AML-193 (cell line): ENCODE results near the gene RAPGEF4.
A peak's percentile ranks its signal among the peaks of the same experiment; 100 is the strongest.

Experiments
- DNase-seq, 2 experiments: peaks; one replicate each; lab custom pipeline; 2025; lab: John Stamatoyannopoulos, UW

RAPGEF4 gene

DNA sequence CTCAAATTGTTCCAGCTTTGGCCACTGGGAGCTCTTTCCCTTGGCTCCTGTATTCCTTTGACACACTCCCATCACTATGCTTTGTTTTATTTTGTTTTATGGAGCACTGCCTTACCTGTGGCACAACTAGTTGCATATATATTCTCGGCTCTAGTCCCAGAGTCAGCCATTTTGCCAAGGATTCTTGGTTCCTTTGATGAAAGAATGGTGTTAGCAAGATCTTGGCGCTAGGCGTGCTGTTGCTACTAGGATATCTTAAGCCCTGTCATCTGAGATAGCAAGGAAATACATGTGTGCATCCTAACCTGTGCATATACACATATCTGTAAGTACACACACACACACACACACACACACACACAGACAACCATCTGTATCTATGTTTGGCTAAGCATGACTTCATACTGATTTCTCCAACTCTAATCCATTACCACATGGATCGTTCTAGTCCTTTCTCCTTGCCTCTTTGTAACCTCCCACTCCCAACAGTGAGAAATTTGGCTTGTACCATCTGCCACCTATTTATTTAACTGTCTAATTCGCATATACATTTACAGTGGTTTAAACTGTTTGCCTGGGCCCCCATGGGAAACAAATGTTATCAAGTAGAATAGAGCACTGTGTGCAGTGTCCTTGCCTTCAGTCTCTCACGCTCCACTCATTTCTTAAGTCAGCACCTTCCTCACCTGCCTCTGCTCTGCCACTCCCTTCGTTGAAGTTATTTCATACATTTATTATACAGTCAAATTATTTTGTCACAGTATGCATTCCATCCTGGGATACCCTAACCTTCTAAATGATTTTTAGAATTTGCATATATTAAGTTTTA lies 202.5 kb downstream of the RAPGEF4 start:
- DNase-seq: no peak

DNA sequence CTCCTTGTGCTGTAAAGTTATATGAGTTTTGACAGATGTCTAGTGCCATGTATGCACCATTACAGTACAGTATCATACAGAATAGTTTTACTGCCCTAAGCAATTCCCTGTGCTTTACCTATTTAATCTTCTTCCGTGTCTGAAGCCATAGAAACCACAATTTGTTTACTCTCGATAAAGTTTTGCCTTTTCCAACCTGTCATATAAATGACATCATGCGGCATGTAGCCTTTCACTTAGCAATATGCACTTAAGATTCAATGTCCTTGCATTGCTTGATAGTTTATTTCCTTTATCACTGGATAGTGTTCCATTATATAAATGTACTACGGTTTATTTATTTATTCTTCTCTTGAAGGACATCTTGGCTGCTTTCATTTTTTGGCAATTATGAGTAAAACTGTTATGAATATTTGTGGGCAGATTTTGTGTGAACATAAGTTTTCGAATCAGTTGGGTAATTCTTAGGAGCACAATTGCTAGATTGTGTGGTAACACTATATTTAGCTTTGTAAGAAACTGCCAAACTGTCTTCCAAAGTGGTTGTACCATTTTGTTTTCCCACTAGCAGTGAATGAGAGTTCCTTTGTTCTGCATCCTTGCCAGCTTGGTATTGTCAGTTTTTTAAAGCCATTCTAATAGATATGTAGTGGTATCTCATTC lies 203.2 kb downstream of the RAPGEF4 start:
- DNase-seq: no peak

DNA sequence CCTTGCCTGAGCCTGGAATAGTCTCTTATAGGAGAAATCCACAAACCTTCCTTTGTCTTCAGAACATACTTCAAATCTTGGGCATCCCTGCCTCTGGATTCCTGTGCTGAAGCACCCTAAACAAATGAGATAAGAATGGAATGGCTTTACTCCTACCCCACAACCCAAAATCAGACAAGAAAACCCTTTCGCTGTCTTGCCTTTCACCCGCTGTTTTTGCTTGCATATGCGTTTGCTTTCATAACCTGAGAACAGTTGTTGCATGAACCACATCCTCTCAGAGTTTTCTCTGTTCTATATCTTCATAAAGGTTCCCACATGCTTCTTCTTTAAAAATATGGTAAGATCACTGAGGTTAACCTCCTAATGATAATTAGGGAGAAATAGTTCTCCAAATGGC lies 207.9 kb downstream of the RAPGEF4 start:
- DNase-seq: no peak

DNA sequence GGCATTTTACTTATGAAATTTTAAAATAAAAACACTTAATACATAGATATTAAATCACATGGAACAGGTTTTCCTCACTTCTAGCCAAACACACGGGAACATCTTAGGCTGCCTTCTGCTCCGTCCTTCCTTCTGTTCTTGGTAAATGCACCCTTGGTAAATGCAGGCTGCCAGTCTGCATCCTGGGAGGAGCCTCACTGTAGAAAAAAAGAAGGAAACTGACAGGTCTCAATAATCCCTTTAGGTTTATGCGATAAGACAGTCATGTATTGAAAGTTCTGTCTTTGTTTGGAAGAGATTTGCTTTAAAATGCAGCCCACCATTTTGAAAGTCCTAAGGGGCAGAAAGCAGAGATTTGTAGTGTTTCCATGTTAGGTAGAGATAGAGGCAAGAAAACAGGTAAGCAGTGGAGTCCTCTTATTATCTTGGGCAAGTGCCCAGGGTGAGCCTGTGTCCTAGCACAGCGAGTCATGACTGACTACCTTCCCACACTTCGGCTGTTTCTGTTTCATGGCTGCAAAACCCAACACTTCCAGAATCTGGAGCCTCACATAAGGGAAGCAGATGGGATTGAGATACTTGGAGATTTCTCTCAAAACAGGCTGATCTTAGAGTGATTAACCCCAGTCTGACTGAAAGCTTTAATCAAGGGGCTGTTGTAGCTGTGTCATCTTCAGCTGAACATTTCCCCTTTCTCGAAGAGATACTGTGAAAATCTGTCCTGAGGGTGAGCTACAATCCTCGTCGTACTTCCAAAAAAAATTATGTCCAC lies 208.6 kb downstream of the RAPGEF4 start:
- DNase-seq: no peak

DNA sequence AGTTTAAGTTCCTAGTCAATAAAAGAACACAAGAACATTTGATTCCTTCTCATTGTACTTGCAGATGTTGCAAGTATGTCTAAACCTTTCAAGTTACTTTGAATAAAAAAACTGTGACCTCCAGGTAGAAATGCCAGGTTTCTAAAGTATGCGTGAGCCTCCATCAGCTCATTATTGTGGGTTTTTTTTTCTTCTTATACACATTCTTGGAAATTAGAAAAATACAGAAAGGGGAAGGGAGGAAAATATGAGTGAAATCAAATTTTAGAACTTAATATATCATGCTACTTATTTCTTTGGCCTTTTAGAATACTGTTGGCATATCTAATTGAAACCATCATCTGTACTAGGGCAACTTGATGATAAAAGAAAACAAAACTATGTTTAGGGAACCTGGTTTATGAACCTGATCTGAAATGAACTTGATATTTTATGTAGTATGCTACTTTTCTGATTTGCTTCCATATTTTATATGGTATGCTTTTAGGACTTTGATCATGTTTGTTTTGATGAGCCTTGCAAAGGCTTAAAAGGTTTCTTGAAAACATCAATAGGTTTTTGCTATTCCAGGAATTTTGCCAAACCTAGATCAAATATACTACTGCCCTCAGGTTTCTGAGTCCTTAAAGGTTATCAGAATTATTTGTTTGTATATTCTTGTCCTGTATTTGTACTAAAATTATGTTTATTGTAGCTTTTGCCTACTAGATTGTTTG lies 209.3 kb downstream of the RAPGEF4 start:
- DNase-seq: no peak

DNA sequence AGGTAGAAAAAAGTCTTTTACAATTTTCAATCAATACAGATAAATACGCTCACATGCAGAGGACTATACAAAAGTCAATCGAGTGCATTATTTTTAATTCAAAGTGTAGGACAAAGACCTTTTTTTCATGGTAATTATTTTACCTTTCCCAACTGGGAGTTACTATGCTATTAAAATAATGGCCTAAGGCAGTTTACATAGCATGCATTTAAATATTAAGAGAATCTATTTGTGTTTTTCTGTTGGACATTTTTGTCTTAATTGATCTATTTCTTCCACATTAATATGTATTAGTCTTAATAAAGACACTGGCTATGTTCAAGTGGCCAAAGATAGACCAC lies 209.8 kb downstream of the RAPGEF4 start:
- no peak for DNase-seq

DNA sequence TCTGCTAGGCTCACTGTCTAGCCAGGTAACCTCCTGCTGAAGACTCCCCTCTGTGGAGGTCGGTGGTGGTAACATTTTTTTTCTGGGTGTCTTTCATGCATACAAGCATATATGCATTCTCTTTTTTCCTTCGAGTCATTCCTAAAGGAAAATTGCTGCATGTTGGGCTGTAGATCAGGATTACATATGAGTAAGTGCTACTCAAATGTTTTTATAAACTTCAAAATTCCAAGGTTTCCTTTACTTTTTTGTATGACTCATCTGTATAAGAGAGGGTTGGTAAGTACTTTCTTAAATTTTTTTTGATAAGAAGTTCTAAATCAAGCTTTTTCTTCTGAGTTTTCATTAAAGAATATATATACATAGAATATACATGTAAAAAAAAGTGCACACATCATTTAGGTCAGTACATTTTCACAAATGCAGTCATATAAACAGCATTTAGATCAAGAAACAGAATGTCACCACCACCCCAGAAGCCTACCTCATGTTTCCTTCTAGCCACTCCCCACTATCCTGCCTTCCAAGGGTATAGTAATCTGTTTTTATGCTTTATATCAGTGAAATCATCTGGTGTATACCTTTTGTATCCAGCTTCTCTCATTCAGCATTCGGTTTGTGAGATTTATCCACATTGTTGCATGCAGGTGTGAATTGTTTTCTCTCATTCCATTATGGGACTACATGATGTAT lies 212.0 kb downstream of the RAPGEF4 start:
- DNase-seq: no peak

DNA sequence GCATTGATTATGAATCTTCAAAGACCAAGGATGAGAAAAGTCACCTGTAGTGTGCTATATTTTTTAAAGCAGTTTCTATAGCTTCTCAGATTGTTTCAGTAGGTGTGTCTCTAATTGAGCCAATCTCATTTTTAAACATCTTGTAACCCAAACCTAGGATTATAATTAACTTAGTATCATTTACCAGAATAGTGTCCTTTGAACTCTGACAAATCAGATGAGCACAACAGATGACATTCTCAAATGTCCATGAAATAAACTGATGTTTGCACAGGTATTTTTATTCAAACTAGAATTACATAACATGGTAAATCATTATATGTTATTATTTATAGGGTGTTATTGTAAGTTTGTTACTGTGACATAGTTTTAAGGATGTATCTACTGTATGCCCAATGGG lies 213.9 kb downstream of the RAPGEF4 start:
- no peak for DNase-seq

DNA sequence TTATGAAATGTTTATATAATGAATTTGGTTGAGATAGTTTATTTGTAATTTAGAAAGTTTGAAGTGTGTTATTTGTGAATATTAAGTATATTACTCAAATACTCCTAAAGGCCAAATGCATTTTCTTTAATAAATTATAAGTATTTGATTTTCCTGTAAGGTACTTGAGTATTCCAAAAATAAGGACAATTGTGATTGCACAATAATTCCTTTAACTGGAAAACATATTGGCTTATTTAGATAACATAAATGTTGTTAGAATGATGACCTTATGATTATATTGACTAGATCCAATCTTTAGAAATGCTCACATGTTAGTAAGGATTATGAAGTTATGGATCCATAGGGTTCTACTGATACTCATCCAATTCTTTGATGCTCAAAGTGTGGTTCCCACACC lies 214.9 kb downstream of the RAPGEF4 start:
- DNase-seq: no peak

DNA sequence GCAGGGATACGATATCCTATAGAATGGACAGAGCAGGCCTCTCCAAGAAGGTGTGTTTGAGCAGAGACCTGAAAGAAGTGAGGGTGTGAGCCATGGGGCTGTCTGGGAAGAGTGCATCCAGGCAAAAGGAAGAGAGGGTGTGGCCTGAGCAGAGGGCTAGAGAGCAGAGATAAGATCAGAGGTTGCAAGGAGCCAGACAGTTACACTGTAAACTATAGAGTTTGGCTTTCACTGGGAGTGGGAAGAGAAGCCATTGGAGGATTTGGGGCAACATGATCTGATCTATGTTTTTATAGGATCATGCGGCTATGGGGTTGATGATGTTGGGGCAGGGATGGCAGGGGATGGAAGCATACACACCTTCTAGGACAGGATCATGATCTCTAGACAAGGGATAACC lies 215.9 kb downstream of the RAPGEF4 start:
- DNase-seq: no peak

DNA sequence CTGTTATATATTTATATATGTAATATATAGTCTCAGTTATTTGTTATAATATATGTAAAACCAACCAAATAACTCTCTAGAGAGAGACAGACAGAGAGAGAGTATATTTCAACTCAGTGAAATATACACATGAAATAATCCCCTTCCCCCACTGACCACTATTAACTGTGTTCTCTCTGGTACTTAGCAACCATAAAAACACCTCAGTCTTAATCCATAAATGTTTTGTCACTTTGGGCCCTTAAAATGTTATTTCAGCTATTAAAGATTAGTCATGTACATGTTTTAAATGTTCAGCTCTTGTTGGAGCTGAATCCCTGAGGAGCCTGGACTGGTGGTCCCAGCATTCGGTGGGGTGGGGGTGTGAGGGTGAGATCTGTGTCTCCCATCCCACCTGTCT lies 217.8 kb downstream of the RAPGEF4 start:
- no peak for DNase-seq

DNA sequence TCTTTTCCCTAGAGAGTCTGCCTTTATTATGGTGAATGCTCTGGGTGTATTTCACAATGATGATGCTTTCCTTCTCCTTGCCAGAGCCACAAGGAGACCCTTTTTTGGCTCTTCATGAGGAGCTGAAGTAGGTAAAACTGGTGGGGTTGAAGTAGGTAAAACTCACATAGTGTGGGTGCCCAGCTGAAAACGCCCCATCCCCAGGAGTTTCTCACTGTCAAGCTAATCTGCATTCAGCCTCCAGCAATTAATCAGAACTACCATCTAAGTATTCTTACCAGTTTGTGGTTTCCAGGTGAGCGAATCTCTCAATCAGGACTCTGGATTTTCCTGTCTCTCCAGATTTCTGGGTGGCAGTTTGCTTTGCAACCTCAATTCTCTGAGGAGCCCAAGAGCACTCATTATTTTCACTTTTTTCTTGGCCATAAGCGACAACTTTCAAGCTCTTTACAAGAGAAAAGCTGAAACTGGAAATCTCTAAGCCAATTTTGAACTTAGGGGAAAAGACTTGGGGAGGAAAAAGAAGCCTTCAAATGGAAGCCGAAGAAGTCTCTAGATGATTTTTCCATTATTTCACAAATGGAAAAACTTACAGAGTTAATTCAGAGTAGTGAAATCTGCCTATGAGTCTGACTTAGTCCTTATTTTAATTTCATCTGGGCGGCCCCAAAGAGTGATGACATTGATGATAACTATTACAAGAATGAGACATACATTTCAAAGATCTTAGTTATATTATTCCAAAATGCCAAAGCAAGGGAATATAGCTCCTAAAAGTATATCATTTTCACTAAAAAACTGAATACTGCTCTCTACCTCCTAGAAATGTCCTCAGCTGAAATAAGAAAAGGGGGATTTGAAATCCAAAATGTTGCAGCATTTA lies 218.6 kb downstream of the RAPGEF4 start:
- DNase-seq: no peak

DNA sequence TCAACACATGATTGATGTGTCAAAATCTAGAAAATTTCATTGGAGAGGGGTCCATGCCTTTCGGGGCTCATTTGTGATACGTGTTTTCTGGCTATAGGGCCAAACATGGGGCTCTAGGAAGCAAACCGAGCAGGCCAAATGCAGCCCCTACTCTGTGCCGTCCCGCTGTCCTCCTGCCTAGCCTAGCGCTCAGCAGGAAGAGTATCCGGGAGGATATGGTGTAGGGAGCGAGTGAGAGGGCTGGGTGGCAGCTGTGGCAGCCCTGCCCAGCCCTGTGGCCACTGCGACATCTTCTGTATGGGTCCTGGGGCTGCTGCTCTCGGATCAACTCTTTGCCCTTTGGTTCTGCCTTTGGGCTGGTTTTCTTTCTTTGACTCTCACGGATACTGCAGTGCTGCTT lies 219.9 kb downstream of the RAPGEF4 start:
- no peak for DNase-seq

DNA sequence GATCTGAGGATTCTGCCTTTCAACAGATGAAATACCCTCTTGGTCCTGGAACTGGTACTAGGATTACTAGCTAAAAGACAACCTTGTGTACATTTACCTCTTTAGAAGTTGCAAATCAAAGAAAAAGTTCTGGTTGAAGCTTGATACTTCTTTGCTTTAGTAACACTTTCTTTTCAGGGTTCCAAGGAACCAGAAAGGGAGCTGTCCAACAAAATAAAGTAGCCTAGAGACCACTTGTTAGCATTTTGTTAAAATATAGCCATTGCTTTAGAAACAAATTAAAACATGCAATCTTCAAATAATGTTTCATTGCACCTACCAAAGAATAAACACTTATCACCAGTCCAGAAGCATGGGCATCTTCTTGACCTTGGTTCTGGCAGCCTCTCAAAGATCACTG lies 222.1 kb downstream of the RAPGEF4 start:
- no peak for DNase-seq

DNA sequence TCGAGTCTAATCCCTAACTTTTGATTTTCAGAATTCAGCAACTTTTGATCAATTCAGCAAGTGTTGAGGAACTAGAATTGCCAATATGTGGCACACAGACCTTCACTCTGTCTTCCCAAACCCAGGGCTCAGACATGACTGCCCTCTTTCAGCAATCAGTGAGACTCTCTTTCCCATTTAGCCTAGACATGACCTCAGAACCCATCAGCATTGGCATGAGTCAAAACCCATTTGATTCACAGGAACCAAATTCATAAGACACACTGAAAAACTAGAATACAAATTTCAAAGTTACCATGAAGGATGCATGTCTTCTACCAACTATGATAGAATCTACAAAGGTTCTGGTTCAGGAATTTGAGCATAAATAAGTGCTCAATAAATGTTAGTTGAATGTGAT lies 226.4 kb downstream of the RAPGEF4 start:
- no peak for DNase-seq

DNA sequence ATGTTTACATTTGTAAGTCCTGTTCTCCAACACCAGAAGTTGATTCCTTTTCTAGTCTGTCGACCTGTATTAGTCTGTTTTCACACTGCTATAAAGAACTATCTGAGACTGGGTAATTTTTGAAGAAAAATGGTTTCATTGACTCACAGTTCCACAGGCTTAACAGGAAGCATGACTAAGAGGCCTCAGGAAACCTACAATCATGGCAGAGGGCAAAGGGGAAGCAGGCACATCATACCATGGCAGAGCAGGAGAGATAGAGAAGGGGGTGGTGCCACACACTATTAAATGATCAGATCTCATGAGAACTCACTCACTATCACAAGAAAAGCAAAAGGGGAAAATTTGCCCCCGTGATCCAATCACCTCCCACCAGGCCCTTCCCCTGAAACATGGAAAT lies 227.2 kb downstream of the RAPGEF4 start:
- peak; percentile 49 to 60 for DNase-seq

DNA sequence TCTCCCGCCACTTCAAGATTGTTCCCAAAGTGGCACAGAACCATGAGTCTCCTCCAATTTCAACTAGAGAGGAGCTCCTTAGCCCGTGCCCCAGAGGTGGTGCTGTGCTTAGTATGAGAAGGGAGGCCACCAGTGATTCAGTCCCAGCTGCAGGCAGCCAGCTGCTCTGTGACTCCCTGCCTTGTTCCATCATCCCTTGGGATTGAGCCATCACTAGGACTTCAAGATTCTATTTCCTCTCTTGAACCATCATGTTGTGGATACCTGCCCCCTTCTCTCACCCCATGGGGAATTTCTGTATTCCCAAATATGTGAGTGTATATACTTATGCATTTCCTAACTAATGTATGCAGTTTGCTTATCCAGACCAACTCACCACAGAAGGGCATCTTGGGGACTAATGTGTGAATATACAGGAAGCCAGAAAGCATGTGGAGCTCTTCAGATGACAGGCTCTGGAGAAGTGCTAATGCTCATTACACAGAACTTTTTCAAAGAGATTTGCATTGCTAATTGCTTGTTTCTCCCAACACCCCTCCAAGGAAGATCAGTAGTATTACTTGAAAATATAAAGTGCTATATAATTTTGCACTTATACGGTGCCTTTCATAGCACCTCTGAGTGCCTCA lies 229.0 kb downstream of the RAPGEF4 start:
- DNase-seq: no peak

DNA sequence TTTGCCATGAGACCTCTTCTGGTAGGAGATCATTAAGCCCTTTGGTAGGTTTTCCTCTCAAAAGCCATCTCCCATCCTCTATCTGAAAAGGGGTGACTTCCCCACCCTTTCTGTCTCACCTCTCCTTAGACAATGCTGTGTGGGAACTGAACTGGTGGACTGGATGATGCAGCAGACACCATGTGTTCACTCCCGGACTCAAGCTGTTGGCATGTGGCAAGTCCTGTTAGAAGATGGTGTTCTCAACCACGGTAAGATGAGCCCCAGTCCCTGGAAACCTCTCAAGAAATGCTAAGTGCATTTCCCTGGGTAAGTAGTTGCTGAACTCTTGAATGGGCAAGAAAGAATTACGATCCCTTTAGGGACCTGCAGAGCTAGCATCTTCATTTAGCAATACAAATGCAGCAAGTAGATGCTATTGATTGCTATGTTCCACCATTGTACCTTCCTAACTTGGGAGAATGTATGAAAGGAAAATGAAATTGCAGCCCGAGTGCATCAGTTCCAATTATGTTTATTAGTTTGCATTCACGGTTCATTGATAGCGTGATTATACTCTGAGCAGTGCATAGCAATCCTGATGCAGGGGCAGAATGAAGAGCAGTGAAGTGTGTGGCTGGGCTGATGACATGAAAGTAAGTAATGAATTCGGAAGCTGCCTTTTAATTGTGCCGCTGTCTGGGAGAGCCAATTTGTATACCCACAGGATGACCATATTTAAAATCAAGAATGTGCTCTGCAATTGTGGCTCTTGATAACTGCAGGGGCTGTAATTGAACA lies 230.0 kb downstream of the RAPGEF4 start:
- DNase-seq: no peak
